GM12873 (cell line): ENCODE results near the gene CAPN14.

Source experiments
- CTCF ChIP-seq: IDR thresholded peaks from 2 replicates; pipeline ENCODE4 v1.5.1; 2012; ENCODE audit warnings: low read depth, mild to moderate bottlenecking, moderate library complexity, low read length, control low read depth; ENCODE audit not compliant: insufficient read depth; ENCODE audit errors: missing control alignments

CAPN14 gene

GRCh38 chr2:31235504-31235902 is 18.2 kb upstream of the CAPN14 start:
- TF ChIP-seq CTCF = no peak

- no peak for TF ChIP-seq CTCF
Measured at GRCh38 chr2:31234683-31235503, 17.6 kb upstream of the CAPN14 start.

GRCh38 chr2:31233741-31234682 is 16.7 kb upstream of the CAPN14 start, which contains the start of gene EHD3:
Gene EHD3 (plus strand): TSS chr2:31234152. CDS start chr2:31234622, 470 bp downstream.
- peak; percentile 39 for TF ChIP-seq CTCF

GRCh38 chr2:31233231-31233630 is 15.9 kb upstream of the CAPN14 start:
- TF ChIP-seq CTCF = no peak

GRCh38 chr2:31232586-31232985 is 15.3 kb upstream of the CAPN14 start:
- no peak for TF ChIP-seq CTCF

GRCh38 chr2:31231571-31232302 is 14.4 kb upstream of the CAPN14 start:
- TF ChIP-seq CTCF = no peak
